ENCODE results near the gene MAP3K14. TPM values are rescaled to one million over a fixed set of nuclear protein-coding genes. Genes with fewer than 3 reads are reported as not detected.

The MAP3K14 gene
- polyA plus RNA-seq, 3 donors: 1.4 to 29.9 (median 3.8) TPM

- Mint-ChIP-seq H3K4me1 (no peaks in the 10 kb centered on the region), H3K27ac (no peak overlapping the region), H3K4me3 (no peak overlapping the region), H3K27me3 (ENCODE audit: low read depth in 3 of 3) (peaks cover 0 to 6% (median 5%) of the 10 kb centered on the region in 3 donors), H3K36me3 (no peaks in the 10 kb centered on the region), H3K9me3 (no peaks in the 10 kb centered on the region)
- H4K20me1 ChIP-seq (ENCODE audit: insufficient read depth, low read length): no peaks in the 10 kb centered on the region
- H3K27ac ChIP-seq (ENCODE audit: low read depth in 1 of 2, low read length in 2 of 2): no peak overlapping the region
- no peaks in the 10 kb centered on the region for H3K36me3 ChIP-seq (replicated peaks in 1 of 2; ENCODE audit: control insufficient read depth in 1 of 2, insufficient read depth in 2 of 2, low read length in 2 of 2)
- no peaks in the 10 kb centered on the region for H3K27me3 ChIP-seq (ENCODE audit: control insufficient read depth in 2 of 2, insufficient read depth in 2 of 2, low read length in 2 of 2)
- H3K9me3 ChIP-seq (replicated peaks in 1 of 2; ENCODE audit: control insufficient read depth in 1 of 2, insufficient read depth in 1 of 2, low read length in 2 of 2): no peaks in the 10 kb centered on the region
- H2AFZ ChIP-seq (ENCODE audit: insufficient read depth, low read depth, low read length, poor library complexity, severe bottlenecking): no peak overlapping the region
- H3K4me1 ChIP-seq (ENCODE audit: control insufficient read depth in 1 of 2, insufficient read depth in 2 of 2, low read length in 2 of 2): no peaks in the 10 kb centered on the region
- H3K79me2 ChIP-seq (ENCODE audit: insufficient read depth, low read length): no peaks in the 10 kb centered on the region
- no peak for DNase-seq
- intact Hi-C loops (cut with micrococcal nuclease): no loop called here
- TF ChIP-seq, protein P1, sequence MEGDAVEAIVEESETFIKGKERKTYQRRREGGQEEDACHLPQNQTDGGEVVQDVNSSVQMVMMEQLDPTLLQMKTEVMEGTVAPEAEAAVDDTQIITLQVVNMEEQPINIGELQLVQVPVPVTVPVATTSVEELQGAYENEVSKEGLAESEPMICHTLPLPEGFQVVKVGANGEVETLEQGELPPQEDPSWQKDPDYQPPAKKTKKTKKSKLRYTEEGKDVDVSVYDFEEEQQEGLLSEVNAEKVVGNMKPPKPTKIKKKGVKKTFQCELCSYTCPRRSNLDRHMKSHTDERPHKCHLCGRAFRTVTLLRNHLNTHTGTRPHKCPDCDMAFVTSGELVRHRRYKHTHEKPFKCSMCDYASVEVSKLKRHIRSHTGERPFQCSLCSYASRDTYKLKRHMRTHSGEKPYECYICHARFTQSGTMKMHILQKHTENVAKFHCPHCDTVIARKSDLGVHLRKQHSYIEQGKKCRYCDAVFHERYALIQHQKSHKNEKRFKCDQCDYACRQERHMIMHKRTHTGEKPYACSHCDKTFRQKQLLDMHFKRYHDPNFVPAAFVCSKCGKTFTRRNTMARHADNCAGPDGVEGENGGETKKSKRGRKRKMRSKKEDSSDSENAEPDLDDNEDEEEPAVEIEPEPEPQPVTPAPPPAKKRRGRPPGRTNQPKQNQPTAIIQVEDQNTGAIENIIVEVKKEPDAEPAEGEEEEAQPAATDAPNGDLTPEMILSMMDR (IDR thresholded peaks at IDR 0.05): no peak
- H3K4me3 ChIP-seq (replicated peaks in 1 of 3; ENCODE audit: low read depth in 2 of 3, low read length in 3 of 3): no peak overlapping the region
- WGBS (ENCODE audit: insufficient coverage): 100% methylated on average over 3 of the region's 8 CpGs
- H3K9ac ChIP-seq (ENCODE audit: insufficient read depth, low read length, poor library complexity, severe bottlenecking): no peak overlapping the region
- H3K4me2 ChIP-seq (replicated peaks; ENCODE audit: extremely low read depth, low read length, poor library complexity, severe bottlenecking): no peak overlapping the region
These were observed 22.2 kb upstream of the MAP3K14 start for GRCh38 chr17:45338996-45339535.

- Mint-ChIP-seq H3K36me3 (no peaks in the 10 kb centered on the region), H3K27ac (no peak overlapping the region)
These were observed 21.4 kb upstream of the MAP3K14 start for GRCh38 chr17:45338023-45338781.

More at GRCh38 chr17:45338023-45338781, 21.4 kb upstream of the MAP3K14 start:
- Histone ChIP-seq H3K79me2 (ENCODE audit: insufficient read depth, low read length) (no peaks in the 10 kb centered on the region), H3K4me3 (replicated peaks in 1 of 3; ENCODE audit: low read depth in 2 of 3, low read length in 3 of 3) (no peak overlapping the region), H3K4me2 (replicated peaks; ENCODE audit: extremely low read depth, low read length, poor library complexity, severe bottlenecking) (no peak overlapping the region), H3K27ac (ENCODE audit: low read depth in 1 of 2, low read length in 2 of 2) (no peak overlapping the region), H3K4me1 (ENCODE audit: control insufficient read depth in 1 of 2, insufficient read depth in 2 of 2, low read length in 2 of 2) (peaks cover 5 to 6% of the 10 kb centered on the region in 2 donors), H3K36me3 (replicated peaks in 1 of 2; ENCODE audit: control insufficient read depth in 1 of 2, insufficient read depth in 2 of 2, low read length in 2 of 2) (no peaks in the 10 kb centered on the region), H3K9ac (ENCODE audit: insufficient read depth, low read length, poor library complexity, severe bottlenecking) (no peak overlapping the region), H2AFZ (ENCODE audit: insufficient read depth, low read depth, low read length, poor library complexity, severe bottlenecking) (no peak overlapping the region), H3K9me3 (replicated peaks in 1 of 2; ENCODE audit: control insufficient read depth in 1 of 2, insufficient read depth in 1 of 2, low read length in 2 of 2) (no peaks in the 10 kb centered on the region), H4K20me1 (ENCODE audit: insufficient read depth, low read length) (no peaks in the 10 kb centered on the region), H3K27me3 (ENCODE audit: control insufficient read depth in 2 of 2, insufficient read depth in 2 of 2, low read length in 2 of 2) (no peaks in the 10 kb centered on the region)
- Mint-ChIP-seq H3K27me3 (ENCODE audit: low read depth in 3 of 3) (peaks cover 0 to 6% (median 5%) of the 10 kb centered on the region in 3 donors), H3K4me3 (no peak overlapping the region), H3K9me3 (no peaks in the 10 kb centered on the region), H3K4me1 (peaks cover 8% of the 10 kb centered on the region)
- TF ChIP-seq, protein P1 (IDR thresholded peaks at IDR 0.05): no peak
- intact Hi-C loops (cut with micrococcal nuclease): no loop called here
- WGBS (ENCODE audit: insufficient coverage): 75% methylated on average over 4 of the region's 15 CpGs
- no peak for DNase-seq
